SK-N-SH (cell line): Measurements from ENCODE around the gene ZNF133. TPM values are rescaled to one million over a fixed set of nuclear protein-coding genes. Genes with fewer than 3 reads are reported as not detected.

Experiments used
- CTCF ChIA-PET: fragments of 300-600, 350-600 bp; formaldehyde crosslinking; extraction: SDS; loops from one replicate; lab custom pipeline; 2021; lab: Yijun Ruan, JAX
- POLR2A ChIA-PET: fragments of 350-600 bp; sonication (Branson Sonifier 250); formaldehyde crosslinking; extraction: SDS; loops from one replicate; lab custom pipeline; 2020; ENCODE audit warnings: antibody characterized with exemption, inconsistent platforms; lab: Yijun Ruan, JAX
- DNase-seq: peaks from one replicate; pipeline ENCODE4 v3.0.0; 2012
- H2AFZ ChIP-seq: fragments of 200-600 bp; sonication (generic); 2 replicates; pipeline ENCODE4 v1.8.1; 2016; ENCODE audit warnings: antibody characterized with exemption, mild to moderate bottlenecking, low read depth
- H3F3A ChIP-seq: fragments of 200-600 bp; sonication (generic); replicated peaks from 2 replicates; pipeline ENCODE3; 2016; ENCODE audit warnings: antibody characterized with exemption, mild to moderate bottlenecking; ENCODE audit not compliant: insufficient read depth
- H3K27ac ChIP-seq, 2 experiments: fragments of 200-500 bp in 1 of 2; fragments of 200-600 bp in 1 of 2; sonication (Bioruptor generic) in 1 of 2; sonication (generic), shearing (Covaris generic) in 1 of 2; 2 replicates each; pipeline versions ENCODE4 v1.5.1 to v1.6.1; 2014 to 2016; ENCODE audit warnings: low read depth in 2 of 2, inconsistent platforms in 1 of 2, low read length in 1 of 2, mild to moderate bottlenecking in 1 of 2, mixed read lengths in 1 of 2
- H3K27me3 ChIP-seq: fragments of 200-600 bp; sonication (generic), shearing (Covaris generic); 2 replicates; pipeline ENCODE4 v1.6.1; 2016; ENCODE audit warnings: mixed run types; ENCODE audit not compliant: insufficient read depth
- H3K36me3 ChIP-seq, 2 experiments: fragments of 200-500 bp in 1 of 2; fragments of 200-600 bp in 1 of 2; sonication (Bioruptor generic) in 1 of 2; sonication (generic) in 1 of 2; replicated peaks in 1 of 2; 2 replicates each; pipeline versions ENCODE3 to v1.5.1; 2014 to 2016; ENCODE audit warnings: low read length in 1 of 2, mild to moderate bottlenecking in 1 of 2; ENCODE audit not compliant: insufficient read depth in 2 of 2, control insufficient read depth in 1 of 2
- H3K4me1 ChIP-seq, 2 experiments: fragments of 200-500 bp in 1 of 2; fragments of 200-600 bp in 1 of 2; sonication (Bioruptor generic) in 1 of 2; sonication (generic), shearing (Covaris generic) in 1 of 2; 2 replicates each; pipeline versions ENCODE4 v1.5.1 to v1.6.1; 2014 to 2016; ENCODE audit warnings: low read depth in 1 of 2, low read length in 1 of 2, mixed run types in 1 of 2; ENCODE audit not compliant: insufficient read depth in 2 of 2, control insufficient read depth in 1 of 2
- H3K4me2 ChIP-seq: fragments of 200-600 bp; sonication (generic), shearing (Covaris generic); 2 replicates; pipeline ENCODE4 v1.6.1; 2017; ENCODE audit warnings: mixed run types
- H3K4me3 ChIP-seq, 2 experiments: fragments of 200-500 bp in 1 of 2; fragments of 200-600 bp in 1 of 2; sonication (Bioruptor generic) in 1 of 2; sonication (generic), shearing (Covaris generic) in 1 of 2; 2 replicates each; pipeline versions ENCODE4 v1.5.1 to v1.8.1; 2014 to 2016; ENCODE audit warnings: low read depth in 2 of 2, inconsistent platforms in 1 of 2, low read length in 1 of 2, mild to moderate bottlenecking in 1 of 2, mixed read lengths in 1 of 2, moderate library complexity in 1 of 2
- H3K79me2 ChIP-seq: fragments of 200-600 bp; sonication (generic); 2 replicates; pipeline ENCODE4 v1.8.1; 2017; ENCODE audit warnings: mild to moderate bottlenecking; ENCODE audit not compliant: insufficient read depth
- H3K9ac ChIP-seq: fragments of 200-600 bp; sonication (generic); 2 replicates; pipeline ENCODE4 v1.6.1; 2017; ENCODE audit warnings: mixed run types
- H3K9me2 ChIP-seq: fragments of 200-600 bp; sonication (generic); 2 replicates; pipeline ENCODE4 v1.6.1; 2017; ENCODE audit warnings: mixed run types
- H3K9me3 ChIP-seq: fragments of 200-600 bp; sonication (generic); 2 replicates; pipeline ENCODE4 v1.6.1; 2017; ENCODE audit warnings: mixed run types, mild to moderate bottlenecking, moderate library complexity
- H4K20me1 ChIP-seq: fragments of 200-600 bp; sonication (generic); 2 replicates; pipeline ENCODE4 v1.6.1; 2017; ENCODE audit warnings: mild to moderate bottlenecking, mixed run types; ENCODE audit not compliant: insufficient read depth
- CTCF ChIP-seq: fragments of 200-600 bp; sonication (generic); IDR thresholded peaks from 2 replicates; pipeline ENCODE4 v1.6.1; 2017; ENCODE audit warnings: antibody characterized with exemption, mild to moderate bottlenecking, moderate library complexity
- EP300 ChIP-seq, 2 experiments: IDR thresholded peaks; 2 replicates each; pipeline versions ENCODE4 v1.4.0 to v1.6.1; 2012; ENCODE audit warnings: borderline replicate concordance in 1 of 2, low read depth in 1 of 2, low read length in 1 of 2
- EZH2phosphoT487 ChIP-seq: fragments of 200-600 bp; sonication (generic); IDR thresholded peaks from 2 replicates; pipeline ENCODE4 v1.6.1; 2017; ENCODE audit warnings: low read depth, mixed run types, mild to moderate bottlenecking, antibody characterized with exemption, moderate library complexity, borderline replicate concordance
- GABPA ChIP-seq: IDR thresholded peaks from 2 replicates; pipeline ENCODE4 v1.4.0; 2012; ENCODE audit warnings: low read depth, mild to moderate bottlenecking
- JUND ChIP-seq: IDR thresholded peaks from 2 replicates; pipeline ENCODE4 v1.4.0; 2012
- MAX ChIP-seq: IDR thresholded peaks from 2 replicates; pipeline ENCODE4 v1.4.0; 2012; ENCODE audit warnings: low read depth
- MEF2A ChIP-seq: IDR thresholded peaks from 2 replicates; pipeline ENCODE4 v1.4.0; 2012; ENCODE audit warnings: low read depth, borderline replicate concordance
- REST ChIP-seq: IDR thresholded peaks from 2 replicates; pipeline ENCODE4 v1.6.1; 2012; ENCODE audit warnings: mild to moderate bottlenecking, low read depth, low read length, moderate library complexity
- RFX5 ChIP-seq: IDR thresholded peaks from 2 replicates; pipeline ENCODE4 v1.6.1; 2012; ENCODE audit warnings: mild to moderate bottlenecking, improper control_type of control experiment, low read length
- SIN3A ChIP-seq: IDR thresholded peaks from 2 replicates; pipeline ENCODE4 v1.6.1; 2012; ENCODE audit warnings: low read depth, mild to moderate bottlenecking, low read length, moderate library complexity, borderline replicate concordance
- TAF1 ChIP-seq: IDR thresholded peaks from 2 replicates; pipeline ENCODE4 v1.6.1; 2012; ENCODE audit warnings: low read depth, mild to moderate bottlenecking, low read length, moderate library complexity, borderline replicate concordance
- TEAD4 ChIP-seq: IDR thresholded peaks from 2 replicates; pipeline ENCODE4 v1.4.0; 2012; ENCODE audit warnings: mild to moderate bottlenecking, borderline replicate concordance; ENCODE audit not compliant: insufficient read depth
- YY1 ChIP-seq: IDR thresholded peaks from 2 replicates; pipeline ENCODE4 v1.4.0; 2012; ENCODE audit warnings: low read depth, mild to moderate bottlenecking
- WGBS: methylation state at CpG from one replicate; pipeline ENCODE4 v1.1.6; 2017; ENCODE audit warnings: low lambda C conversion rate; 5-methylcytosine and 5-hydroxymethylcytosine counted together
- polyA plus RNA-seq, 3 experiments: library from polyadenylated mRNA; depleted of rRNA; stranded (reverse); fragments of >200 nt; gene quantifications; 2 replicates each; pipeline ENCODE4 v1.2.3, GENCODE V29; 2012
- TF ChIP-seq, protein P1 (sequence below): IDR thresholded peaks from 2 replicates; pipeline ENCODE4 v1.4.0; 2012; ENCODE audit warnings: low read depth, borderline replicate concordance

ZNF133 gene
- polyA plus RNA-seq, 1 of the 3 experiments (the other 2 are of a cell fraction), result 15.5 TPM

DNA sequence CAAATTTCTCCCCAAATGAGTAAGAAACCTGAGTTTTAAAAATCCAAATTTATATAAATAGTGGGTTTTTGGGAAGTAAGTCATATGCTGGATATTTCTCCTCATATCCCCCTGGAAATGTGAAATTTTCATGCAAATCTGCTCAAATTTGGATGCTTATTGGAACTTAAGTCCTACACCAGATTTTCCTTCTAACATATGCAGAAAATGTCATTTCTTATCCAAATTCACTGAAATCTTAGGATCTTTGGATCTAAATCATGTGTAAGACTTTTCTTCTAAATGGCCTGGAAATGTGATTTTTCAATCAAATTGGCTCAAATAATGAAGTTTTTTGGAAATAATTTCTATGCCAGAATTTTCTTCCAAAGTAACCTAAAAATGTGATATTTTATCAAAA, 33.0 kb downstream of the ZNF133 start:
- no peak overlapping the region for H3K27ac ChIP-seq
- no peaks in the 10 kb centered on the region for H3K9me2 ChIP-seq
- DNase-seq, result no peak
- no peak overlapping the region for H2AFZ ChIP-seq
- H3K79me2 ChIP-seq, result no peaks in the 10 kb centered on the region
- no peaks in the 10 kb centered on the region for H3F3A ChIP-seq
- H3K36me3 ChIP-seq, result peaks cover 4 to 11% of the 10 kb centered on the region in 2 experiments
- no peaks in the 10 kb centered on the region for H4K20me1 ChIP-seq
- TF ChIP-seq TAF1, result no peak
- TF ChIP-seq, all 33 proteins: peak for 0
- CTCF ChIA-PET, result interaction anchor here (0.7 kb wide), 1 partner anchor 8 kb away, joined by 3 read pairs; no protein-coding TSS in a partner anchor
- Histone ChIP-seq H3K4me1 (no peaks in the 10 kb centered on the region), H3K9me3 (no peaks in the 10 kb centered on the region), H3K4me3 (no peak overlapping the region), H3K4me2 (no peak overlapping the region), H3K27me3 (no peaks in the 10 kb centered on the region), H3K9ac (no peak overlapping the region)
- POLR2A ChIA-PET, result no interaction called here

DNA sequence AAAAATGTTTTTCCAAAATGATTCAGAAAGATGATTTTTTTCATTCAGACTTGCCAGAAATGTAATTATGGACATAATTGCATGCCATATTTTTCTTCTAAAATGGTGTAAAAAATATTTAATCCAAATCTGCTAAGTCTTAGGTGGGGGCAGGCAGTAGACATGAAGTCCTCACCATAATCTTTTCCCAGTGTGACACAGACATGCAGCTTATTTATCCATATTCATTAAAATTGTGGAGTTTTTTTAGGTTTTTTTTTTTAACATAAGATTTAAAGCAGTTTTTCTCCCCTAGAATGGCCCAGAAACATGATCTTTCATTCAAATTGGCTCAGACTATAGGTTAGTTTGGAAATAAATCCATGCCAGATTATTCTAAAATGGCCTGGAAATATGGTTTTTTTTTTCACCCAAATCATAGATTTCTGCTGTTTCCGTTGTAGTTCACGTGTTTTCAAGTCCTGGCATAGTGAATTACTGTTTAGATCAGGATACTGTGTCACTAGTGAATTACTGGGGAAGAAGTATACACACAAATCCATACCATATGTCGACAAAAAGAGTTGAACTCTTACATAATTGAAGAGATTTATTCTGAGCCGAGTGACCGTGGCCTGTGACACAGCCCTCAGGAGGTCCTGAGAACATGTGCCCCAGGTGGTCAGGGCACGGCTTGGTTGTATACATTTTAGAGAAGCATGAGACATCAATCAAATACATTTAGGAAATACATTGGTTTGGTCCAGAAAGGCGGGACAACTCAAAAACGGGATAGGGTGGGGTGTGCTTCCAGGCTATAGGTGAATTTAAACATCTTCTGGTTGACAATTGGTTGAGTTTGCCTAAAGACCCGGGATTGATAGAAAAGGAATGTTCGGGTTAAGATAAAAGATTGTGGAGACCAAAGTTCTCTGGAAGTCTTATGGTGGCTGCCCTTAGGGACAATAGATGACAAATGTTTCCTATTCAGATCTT, 33.9 kb downstream of the ZNF133 start:
- DNase-seq, result no peak
- H3K27me3 ChIP-seq, result no peaks in the 10 kb centered on the region
- peaks cover 2 to 7% of the 10 kb centered on the region in 2 experiments for H3K36me3 ChIP-seq
- 93% methylated on average over 10 of the region's 10 CpGs for WGBS
- H3K4me2 ChIP-seq, result no peak overlapping the region
- H3K79me2 ChIP-seq, result no peaks in the 10 kb centered on the region
- peaks cover 4% of the 10 kb centered on the region for H3K9me3 ChIP-seq
- no peak overlapping the region for H2AFZ ChIP-seq
- H3K4me3 ChIP-seq, result no peak overlapping the region
- H3K27ac ChIP-seq, result no peak overlapping the region
- TF ChIP-seq MEF2A (no peak), RFX5 (no peak), SIN3A (no peak), TEAD4 (no peak), TAF1 (no peak), CTCF (no peak), YY1 (no peak), EZH2phosphoT487 (no peak), JUND (no peak), MAX (no peak), EP300 (IDR thresholded peaks at IDR 0.05; ENCODE audit: borderline replicate concordance in 1 of 2, low read depth in 1 of 2, low read length in 1 of 2) (no peak), GABPA (no peak), REST (no peak)
- TF ChIP-seq, protein P1, sequence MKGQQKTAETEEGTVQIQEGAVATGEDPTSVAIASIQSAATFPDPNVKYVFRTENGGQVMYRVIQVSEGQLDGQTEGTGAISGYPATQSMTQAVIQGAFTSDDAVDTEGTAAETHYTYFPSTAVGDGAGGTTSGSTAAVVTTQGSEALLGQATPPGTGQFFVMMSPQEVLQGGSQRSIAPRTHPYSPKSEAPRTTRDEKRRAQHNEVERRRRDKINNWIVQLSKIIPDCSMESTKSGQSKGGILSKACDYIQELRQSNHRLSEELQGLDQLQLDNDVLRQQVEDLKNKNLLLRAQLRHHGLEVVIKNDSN, result no peak
- peaks cover 3% of the 10 kb centered on the region for H3F3A ChIP-seq
- ChIA-PET CTCF (interaction anchor here (0.6 to 0.7 kb wide), 2 partner anchors 9 to 11 kb away, joined by 3 read pairs; no protein-coding TSS in a partner anchor), POLR2A (no interaction called here)
- no peaks in the 10 kb centered on the region for H4K20me1 ChIP-seq
- no peak overlapping the region for H3K9ac ChIP-seq
- H3K9me2 ChIP-seq, result no peaks in the 10 kb centered on the region
- no peaks in the 10 kb centered on the region for H3K4me1 ChIP-seq
